GM12872 (cell line): Measurements from ENCODE around the gene DROSHA.

ENCODE experiments used
- TF ChIP-seq, protein P1 (sequence below): IDR thresholded peaks from 3 replicates; pipeline ENCODE4 v1.5.1; 2011; ENCODE audit warnings: low read depth, mild to moderate bottlenecking, low read length, moderate library complexity; ENCODE audit not compliant: insufficient read depth

The DROSHA gene

DNA sequence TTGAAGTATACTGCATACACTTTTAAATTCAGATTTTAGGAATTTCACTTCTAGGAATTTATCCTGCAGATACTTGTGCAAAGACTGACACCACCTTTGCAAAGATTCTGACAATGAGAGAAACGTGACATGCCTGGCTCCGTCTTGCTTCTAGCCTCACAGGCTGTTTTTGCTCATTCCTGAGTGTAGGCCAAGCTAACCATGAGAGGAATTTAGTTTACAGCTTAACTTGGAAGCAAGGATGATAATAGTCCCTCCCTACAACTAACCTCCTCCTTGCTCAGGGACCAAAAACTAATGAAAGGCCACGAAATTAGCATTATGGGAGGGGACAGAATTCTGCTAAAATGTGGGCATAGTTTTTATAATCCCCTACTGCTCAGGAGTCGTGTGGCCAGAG is 31.3 kb upstream of the DROSHA start:
- TF ChIP-seq, protein P1, sequence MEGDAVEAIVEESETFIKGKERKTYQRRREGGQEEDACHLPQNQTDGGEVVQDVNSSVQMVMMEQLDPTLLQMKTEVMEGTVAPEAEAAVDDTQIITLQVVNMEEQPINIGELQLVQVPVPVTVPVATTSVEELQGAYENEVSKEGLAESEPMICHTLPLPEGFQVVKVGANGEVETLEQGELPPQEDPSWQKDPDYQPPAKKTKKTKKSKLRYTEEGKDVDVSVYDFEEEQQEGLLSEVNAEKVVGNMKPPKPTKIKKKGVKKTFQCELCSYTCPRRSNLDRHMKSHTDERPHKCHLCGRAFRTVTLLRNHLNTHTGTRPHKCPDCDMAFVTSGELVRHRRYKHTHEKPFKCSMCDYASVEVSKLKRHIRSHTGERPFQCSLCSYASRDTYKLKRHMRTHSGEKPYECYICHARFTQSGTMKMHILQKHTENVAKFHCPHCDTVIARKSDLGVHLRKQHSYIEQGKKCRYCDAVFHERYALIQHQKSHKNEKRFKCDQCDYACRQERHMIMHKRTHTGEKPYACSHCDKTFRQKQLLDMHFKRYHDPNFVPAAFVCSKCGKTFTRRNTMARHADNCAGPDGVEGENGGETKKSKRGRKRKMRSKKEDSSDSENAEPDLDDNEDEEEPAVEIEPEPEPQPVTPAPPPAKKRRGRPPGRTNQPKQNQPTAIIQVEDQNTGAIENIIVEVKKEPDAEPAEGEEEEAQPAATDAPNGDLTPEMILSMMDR = no peak

DNA sequence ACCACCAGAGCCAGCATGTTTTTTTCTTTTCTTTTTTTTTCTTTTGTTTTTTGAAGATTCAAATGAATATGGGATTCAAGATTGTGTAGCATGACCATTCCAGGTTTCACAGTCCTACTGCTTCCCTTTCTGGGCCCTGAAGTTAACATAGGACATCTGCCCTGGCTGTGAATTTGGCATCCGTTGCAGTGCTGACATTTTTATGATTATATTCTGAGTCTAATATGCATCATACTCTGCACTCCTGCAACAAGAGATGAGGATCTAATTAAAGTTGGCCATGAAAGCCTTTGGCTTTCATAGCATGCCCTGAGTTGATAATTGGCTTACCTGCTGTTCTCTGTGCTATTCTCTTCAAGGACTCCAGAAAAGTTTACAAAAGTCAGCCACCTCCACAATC is 30.1 kb upstream of the DROSHA start:
- TF ChIP-seq, protein P1 = no peak

DNA sequence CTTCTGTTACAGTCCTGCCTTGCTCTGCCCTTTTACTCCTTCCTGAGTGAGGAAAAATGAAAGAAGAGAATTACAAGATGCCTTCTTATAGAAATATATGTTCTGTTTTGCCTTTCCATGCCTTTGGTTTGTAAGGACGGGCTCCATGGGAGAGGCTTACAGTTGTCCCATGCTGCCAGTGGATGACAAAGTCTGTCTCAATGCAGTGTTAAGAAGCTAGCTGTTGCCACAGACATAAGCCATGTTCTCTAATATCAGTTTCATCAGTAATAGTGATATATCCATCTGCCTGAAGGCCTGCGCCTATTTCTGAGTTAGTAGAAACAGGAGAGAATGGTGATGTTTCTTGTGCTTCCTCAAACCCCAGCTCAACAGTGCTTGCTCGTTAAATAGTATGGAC is 28.0 kb upstream of the DROSHA start:
- TF ChIP-seq, protein P1 = no peak

DNA sequence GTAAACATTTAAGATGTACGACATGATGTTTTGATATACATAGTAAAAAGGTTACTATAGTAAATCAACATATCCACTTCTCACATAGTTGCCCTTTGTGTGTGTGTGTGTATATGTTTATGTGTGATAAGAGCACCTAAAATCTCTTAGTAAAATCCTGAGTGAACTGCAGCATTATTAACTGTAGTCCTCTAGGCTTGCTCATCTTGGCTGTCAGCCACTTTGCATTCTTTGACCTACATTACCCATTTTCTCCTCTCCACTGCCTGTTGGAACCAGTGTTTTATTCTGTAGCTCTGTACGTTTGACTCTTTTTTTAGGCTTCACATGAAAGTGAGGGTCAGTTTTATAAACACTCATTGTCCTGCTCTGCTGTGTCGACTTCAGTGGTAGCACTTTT is 24.6 kb upstream of the DROSHA start:
- TF ChIP-seq, protein P1 = no peak

DNA sequence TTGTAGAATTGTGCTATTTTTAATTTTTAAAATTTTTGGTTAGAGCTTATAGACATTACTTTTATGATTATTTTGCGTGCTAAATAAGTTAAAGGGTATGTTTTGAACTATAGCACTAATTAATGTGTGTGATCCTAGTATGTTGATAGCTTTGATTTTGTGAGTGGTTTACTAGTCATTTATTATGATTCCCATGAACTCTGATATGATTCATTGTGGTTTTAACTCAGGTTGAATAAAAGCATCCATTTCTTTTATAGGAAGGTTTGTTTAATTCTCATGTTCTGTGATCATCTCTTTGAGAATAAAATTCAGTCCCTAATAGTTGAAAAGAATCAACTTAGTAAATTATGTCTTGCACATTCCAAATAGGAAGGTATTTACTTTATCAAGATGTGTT is 22.7 kb upstream of the DROSHA start:
- TF ChIP-seq, protein P1 = no peak

DNA sequence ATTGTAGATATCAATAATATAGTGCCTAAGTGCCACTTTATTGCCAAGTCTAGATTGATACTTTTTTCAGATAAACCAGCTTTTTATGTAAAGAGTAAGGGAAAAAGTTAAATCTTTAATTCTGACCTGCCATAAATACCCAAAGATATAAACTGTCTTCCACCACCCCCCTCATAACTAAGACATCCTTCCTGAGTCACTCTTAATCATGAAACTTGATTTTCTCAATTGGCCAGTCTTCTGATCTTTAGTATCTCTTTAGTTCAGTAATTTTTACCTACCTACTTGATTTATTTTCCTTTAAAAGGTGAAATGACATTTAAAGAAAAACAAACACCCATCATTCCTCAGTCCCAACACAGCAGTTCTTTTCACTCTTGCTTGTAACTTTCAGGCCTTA is 22.0 kb upstream of the DROSHA start:
- TF ChIP-seq, protein P1 = no peak

DNA sequence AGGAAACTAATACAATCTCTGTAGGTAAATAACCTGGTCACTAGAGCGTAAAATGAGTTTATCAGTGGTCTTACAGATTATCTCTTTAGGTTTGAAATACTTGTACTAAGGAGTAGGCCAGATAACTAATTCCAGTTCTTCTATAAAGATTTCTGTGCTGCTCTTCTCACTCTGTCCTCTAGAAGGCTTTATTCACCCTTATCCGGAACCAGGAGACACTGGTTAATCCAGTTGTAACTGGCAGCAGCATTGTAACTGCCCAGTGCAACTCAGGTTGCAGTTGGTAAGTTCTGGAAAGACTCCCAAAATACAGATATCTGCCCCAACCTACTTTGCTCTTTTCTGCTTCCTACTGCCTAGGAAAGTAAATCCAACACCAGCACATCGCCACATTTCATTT is 20.0 kb upstream of the DROSHA start:
- TF ChIP-seq, protein P1 = no peak

DNA sequence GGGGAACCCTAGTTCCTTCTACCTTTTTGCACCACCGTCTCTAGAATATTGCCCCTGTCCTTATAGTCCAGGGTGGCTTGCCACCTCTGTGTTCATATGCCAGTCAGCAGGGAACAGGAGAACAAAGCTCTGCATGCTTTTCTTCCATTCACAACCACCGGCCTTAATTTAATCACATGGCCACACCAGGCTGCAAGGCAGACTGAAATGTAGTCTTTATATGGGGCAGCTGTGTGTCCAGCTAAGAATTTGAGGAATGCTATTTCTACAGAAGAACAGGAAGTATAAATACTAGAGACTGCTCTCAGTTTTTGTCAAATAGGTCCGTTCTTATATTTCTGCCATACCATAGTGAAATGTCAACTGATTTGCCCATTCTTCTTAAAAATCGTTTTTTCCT is 6.0 kb upstream of the DROSHA start:
- TF ChIP-seq, protein P1 = no peak
